RWPE1 (cell line): ENCODE results near the gene PCDHGA2.

Experiments
- CTCF ChIA-PET: fragments of 350-600 bp; sonication (Branson Sonifier 250); formaldehyde crosslinking; extraction: SDS; loops from one replicate; lab custom pipeline; 2021; lab: Yijun Ruan, JAX
- POLR2A ChIA-PET: fragments of 400-600 bp; formaldehyde crosslinking; extraction: SDS; loops from one replicate; lab custom pipeline; 2020; ENCODE audit warnings: antibody characterized with exemption; ENCODE audit not compliant: low non-redundant PET; lab: Yijun Ruan, JAX
- DNase-seq: peaks from one replicate; pipeline ENCODE4 v3.0.0; 2012; ENCODE audit warnings: low spot score
- H3K27ac ChIP-seq: fragments of 450-650 bp; 2 replicates; pipeline ENCODE4 v1.5.1; 2017
- CTCF ChIP-seq: fragments of 450-650 bp; conservative IDR thresholded peaks from 2 replicates; pipeline ENCODE4 v1.5.1; 2017; ENCODE audit warnings: low read depth, mild to moderate bottlenecking

The PCDHGA2 gene

GRCh38 chr5:141349917-141350619 is 11.5 kb downstream of the PCDHGA2 start, which contains the start of gene PCDHGB1:
PCDHGB1 (plus strand) TSS chr5:141350099; CDS start chr5:141350261, 162 bp downstream.
- no peak within 1 kb of the TSS for H3K27ac ChIP-seq
- POLR2A ChIA-PET, result interaction anchor here (0.7 kb wide), 1 partner anchor 29 kb away, joined by 3 read pairs; the partner anchor contains the start of gene TAF7
- CTCF ChIA-PET, result interaction anchor here (0.6 to 1.2 kb wide), 9 partner anchors 10 to 311 kb away, joined by 3 to 4 read pairs (median 3); partner anchors contain the start of genes PCDHB10, PCDHB11, PCDHGB2 and PCDHGB3
- TF ChIP-seq CTCF, result peak; percentile 22; the same call in 1 of the 2 replicates
- DNase-seq, result peak; percentile 35

- ChIA-PET CTCF (no interaction called here), POLR2A (no interaction called here)
- DNase-seq, result no peak
- no peak overlapping the region for H3K27ac ChIP-seq
- TF ChIP-seq CTCF, result no peak
Measured at GRCh38 chr5:141351591-141351990, 13.0 kb downstream of the PCDHGA2 start.

GRCh38 chr5:141354900-141355469 is 16.4 kb downstream of the PCDHGA2 start, which contains the start of gene PCDHGA4:
PCDHGA4 (plus strand) TSS chr5:141355021; CDS start chr5:141355108, 87 bp downstream.
- CTCF ChIA-PET, result interaction anchor here (0.6 to 2.6 kb wide), 4 partner anchors 11 to 735 kb away, joined by 3 to 8 read pairs (median 4); partner anchors contain the start of gene PCDHGA3
- TF ChIP-seq CTCF, result peak; percentile 31; the same call in 1 of the 2 replicates
- no peak for DNase-seq
- H3K27ac ChIP-seq, result no peak within 1 kb of the TSS
- POLR2A ChIA-PET, result no interaction called here

GRCh38 chr5:141355641-141356040 is 17.1 kb downstream of the PCDHGA2 start:
- no peak for TF ChIP-seq CTCF
- no peak for DNase-seq
- POLR2A ChIA-PET, result no interaction called here
- H3K27ac ChIP-seq, result no peak overlapping the region
- CTCF ChIA-PET, result interaction anchor here (0.8 to 2.6 kb wide), 4 partner anchors 12 to 182 kb away, joined by 3 to 8 read pairs (median 4); partner anchors contain the start of genes PCDHB14 and PCDHGA3

GRCh38 chr5:141356133-141356532 is 17.6 kb downstream of the PCDHGA2 start:
- CTCF ChIA-PET, result interaction anchor here (1.0 to 2.6 kb wide), 2 partner anchors 12 to 133 kb away, joined by 3 to 8 read pairs; partner anchors contain the start of genes PCDHB14 and PCDHGA3
- TF ChIP-seq CTCF, result no peak
- no peak for DNase-seq
- no peak overlapping the region for H3K27ac ChIP-seq
- POLR2A ChIA-PET, result no interaction called here

- DNase-seq, result no peak
- CTCF ChIA-PET, result no interaction called here
- POLR2A ChIA-PET, result no interaction called here
- TF ChIP-seq CTCF, result no peak
- H3K27ac ChIP-seq, result no peak overlapping the region
Measured at GRCh38 chr5:141356950-141357349, 18.4 kb downstream of the PCDHGA2 start.
